Mucosa of rectum (tissue), 2 donors: ENCODE results near the gene HEMK1.

Experiments
- H3K27ac ChIP-seq, 2 donors: one replicate each; pipeline ENCODE4 v1.7.0; 2013; ENCODE audit warnings: inconsistent platforms in 2 of 2, low read depth in 2 of 2, low read length in 2 of 2
- H3K27me3 ChIP-seq, 2 donors: one replicate each; pipeline ENCODE4 v1.7.0; 2013; ENCODE audit warnings: low read length in 2 of 2; ENCODE audit not compliant: control insufficient read depth in 2 of 2, insufficient read depth in 2 of 2
- H3K36me3 ChIP-seq, 2 donors: one replicate each; pipeline ENCODE4 v1.7.0; 2013; ENCODE audit warnings: low read length in 2 of 2; ENCODE audit not compliant: control insufficient read depth in 2 of 2, insufficient read depth in 2 of 2
- H3K4me1 ChIP-seq, 2 donors: one replicate each; pipeline ENCODE4 v1.7.0; 2013; ENCODE audit warnings: low read length in 2 of 2, mild to moderate bottlenecking in 1 of 2; ENCODE audit not compliant: control insufficient read depth in 2 of 2, insufficient read depth in 2 of 2
- H3K4me3 ChIP-seq, 2 donors: one replicate each; pipeline ENCODE4 v1.7.0; 2013; ENCODE audit warnings: low read length in 2 of 2
- H3K9ac ChIP-seq, 2 donors: one replicate each; pipeline ENCODE4 v1.7.0; 2013; ENCODE audit warnings: low read length in 2 of 2, low read depth in 1 of 2, mild to moderate bottlenecking in 1 of 2
- H3K9me3 ChIP-seq, 2 donors: one replicate each; pipeline ENCODE4 v1.7.0; 2013; ENCODE audit warnings: low read length in 2 of 2; ENCODE audit not compliant: control insufficient read depth in 2 of 2
- donor health status: healthy.
- donor health status: Normal muscosa, but diverticular disease.

HEMK1 gene

DNA sequence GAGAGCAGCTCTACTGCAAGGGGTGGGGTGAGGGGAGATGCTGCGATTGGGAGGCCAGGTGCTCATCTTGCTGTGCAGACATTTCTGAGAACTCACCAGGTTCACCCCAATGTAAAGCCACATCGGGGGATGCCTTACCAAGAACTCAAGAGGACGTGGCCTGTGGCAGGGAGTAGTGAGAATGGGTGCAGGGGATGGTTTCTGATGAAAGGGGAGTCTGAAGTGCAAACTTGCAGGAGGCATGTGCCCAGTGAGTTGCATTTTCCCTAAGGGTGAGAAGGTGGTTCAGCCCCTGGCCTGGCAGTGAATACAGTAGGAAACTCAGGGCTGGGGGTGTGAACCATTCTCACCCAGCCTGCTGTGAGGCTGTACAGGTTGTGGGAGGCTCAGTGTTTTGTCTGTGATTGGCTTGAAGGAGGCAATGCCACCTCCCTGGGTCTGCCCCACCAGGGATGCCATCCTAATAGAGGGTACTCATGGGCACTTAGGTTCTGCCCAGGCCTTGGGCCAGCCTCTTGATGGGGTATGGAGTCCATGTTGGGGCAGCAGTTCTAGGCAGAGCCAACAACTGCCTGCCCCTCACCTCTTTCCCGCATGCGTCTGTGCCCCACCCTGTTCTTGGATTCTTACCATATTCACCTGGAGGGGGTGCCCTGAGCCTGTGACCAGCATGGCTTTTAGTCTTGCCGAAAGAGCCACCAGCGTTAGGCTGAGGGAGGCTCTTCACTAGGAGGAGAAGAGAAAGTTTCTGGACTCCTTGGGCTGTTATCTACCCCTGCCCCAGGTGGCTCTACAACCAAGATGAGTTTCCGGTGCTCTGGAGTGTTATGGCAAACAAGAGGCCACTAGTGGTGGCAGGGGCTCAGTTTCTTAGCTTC, 4.5 kb downstream of the HEMK1 start:
- peaks cover 18 to 27% of the 10 kb centered on the region in 2 donors for H3K36me3 ChIP-seq
- no peaks in the 10 kb centered on the region for H3K9me3 ChIP-seq
- H3K4me1 ChIP-seq = peaks cover 6 to 9% of the 10 kb centered on the region in 2 donors
- H3K9ac ChIP-seq = no peak overlapping the region
- H3K27ac ChIP-seq = peak overlapping the region in 1 of 2 donors; percentile 32
- H3K4me3 ChIP-seq = no peak overlapping the region
- no peaks in the 10 kb centered on the region for H3K27me3 ChIP-seq

DNA sequence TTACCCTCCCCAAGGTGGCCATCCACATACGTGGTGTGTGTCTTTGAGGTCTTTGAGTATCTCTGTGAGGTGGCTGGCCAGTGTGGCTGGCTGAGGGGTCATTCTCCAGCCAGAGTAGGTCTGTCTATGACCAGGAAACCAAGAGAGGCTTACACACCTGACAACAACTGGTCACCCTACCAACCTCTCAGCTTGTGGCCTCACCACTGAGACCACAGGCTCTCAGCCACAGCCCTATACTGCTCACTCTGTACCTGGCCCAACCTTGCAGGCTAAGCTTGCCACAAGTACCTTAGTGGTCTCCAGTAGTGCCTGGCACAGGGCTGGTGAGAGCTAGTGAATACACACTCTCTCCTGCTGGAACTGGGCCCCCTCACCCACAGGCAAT, 5.1 kb downstream of the HEMK1 start:
- Histone ChIP-seq H3K36me3 (peaks cover 24 to 31% of the 10 kb centered on the region in 2 donors), H3K4me1 (peaks cover 6 to 9% of the 10 kb centered on the region in 2 donors)

DNA sequence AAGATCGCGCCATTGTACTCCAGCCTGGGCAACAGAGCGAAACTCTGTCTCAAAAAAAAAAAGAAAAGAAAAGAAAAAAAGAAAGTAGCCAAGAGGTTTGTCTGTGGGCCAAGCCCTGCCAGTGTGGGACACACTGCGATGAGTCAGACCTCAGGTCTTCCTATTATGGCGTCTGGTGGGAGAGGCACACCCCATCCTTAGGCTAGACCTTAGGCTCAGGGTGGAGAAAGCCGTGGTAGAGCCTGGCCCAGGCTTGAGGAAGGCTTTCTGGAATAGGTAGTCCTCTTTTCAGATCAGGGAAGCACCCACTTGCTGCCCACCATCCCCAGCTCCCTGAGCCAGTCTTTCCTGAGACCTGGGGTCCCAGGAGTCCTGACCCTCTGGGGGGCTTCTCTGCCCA, 6.0 kb downstream of the HEMK1 start:
- Histone ChIP-seq H3K36me3 (peaks cover 28 to 33% of the 10 kb centered on the region in 2 donors), H3K9me3 (no peaks in the 10 kb centered on the region), H3K4me3 (no peak overlapping the region), H3K27ac (no peak overlapping the region), H3K4me1 (peaks cover under 1 to 6% of the 10 kb centered on the region in 2 donors), H3K9ac (no peak overlapping the region), H3K27me3 (no peaks in the 10 kb centered on the region)

More for the DNA sequence above, 5.1 kb downstream of the HEMK1 start:
- Histone ChIP-seq H3K27ac (peak overlapping the region in 1 of 2 donors; percentile 13), H3K9ac (no peak overlapping the region), H3K27me3 (no peaks in the 10 kb centered on the region), H3K9me3 (no peaks in the 10 kb centered on the region), H3K4me3 (no peak overlapping the region)

DNA sequence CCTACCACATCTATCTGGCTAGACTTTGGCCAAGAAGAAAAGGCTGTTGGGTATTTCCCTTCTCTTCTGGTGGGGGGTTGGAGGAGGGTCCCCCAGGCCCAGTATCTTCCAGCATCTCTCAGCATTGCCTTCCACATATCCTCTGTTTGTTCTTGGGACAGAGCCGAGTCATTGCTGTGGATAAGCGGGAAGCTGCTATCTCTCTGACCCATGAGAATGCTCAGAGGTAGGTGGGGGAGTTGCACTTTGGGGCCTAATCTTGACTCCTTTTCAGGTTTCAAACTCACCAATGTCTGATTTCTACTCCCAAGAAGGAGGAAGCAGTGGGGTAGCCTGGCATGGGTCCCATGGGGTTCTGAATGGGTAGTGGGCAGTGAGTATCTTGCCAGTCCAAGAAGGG, 8.0 kb downstream of the HEMK1 start:
- H3K9ac ChIP-seq = no peak overlapping the region
- H3K36me3 ChIP-seq = peaks cover 34 to 40% of the 10 kb centered on the region in 2 donors
- no peak overlapping the region for H3K4me3 ChIP-seq
- no peaks in the 10 kb centered on the region for H3K9me3 ChIP-seq
- H3K27me3 ChIP-seq = no peaks in the 10 kb centered on the region
- peaks cover 0 to 4% of the 10 kb centered on the region in 2 donors for H3K4me1 ChIP-seq
- no peak overlapping the region for H3K27ac ChIP-seq

DNA sequence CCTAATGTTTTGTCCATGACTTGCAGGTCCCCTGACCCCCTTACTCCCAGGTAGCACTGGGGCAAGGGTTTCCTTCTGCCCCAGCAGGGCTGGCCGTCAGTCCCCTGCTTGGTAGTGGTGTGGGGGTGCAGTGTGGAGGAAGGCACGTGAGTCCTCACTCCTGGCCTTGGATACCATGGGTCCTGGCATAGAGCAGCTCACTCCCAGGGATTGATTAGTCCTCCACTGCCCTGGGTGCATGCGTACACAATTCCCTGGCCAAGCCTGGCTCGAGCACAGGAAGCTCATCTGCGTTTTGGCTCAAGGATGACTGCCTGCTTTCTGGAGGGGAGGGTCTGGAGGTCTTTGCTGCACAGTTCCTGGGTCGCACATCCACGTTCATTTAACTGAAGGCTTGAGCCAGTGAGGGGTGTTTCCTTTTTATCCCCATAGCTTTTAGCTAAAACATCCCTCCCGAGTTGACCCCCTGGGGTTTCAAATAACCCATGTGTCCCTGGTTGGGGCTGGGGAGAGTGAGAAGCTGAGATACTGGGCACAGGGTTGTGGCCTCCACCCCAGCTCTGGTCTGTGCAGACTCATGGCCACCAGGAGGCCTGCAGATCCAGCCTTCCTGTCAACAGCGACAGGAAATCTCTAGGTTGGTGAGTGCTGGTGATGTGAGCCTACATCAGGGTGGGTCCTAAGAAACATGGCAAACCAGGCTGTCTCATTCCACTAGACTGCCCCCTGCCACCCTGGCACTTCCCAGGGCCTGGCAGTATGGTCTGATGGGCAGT, 11.5 kb downstream of the HEMK1 start:
- Histone ChIP-seq H3K4me3 (no peak overlapping the region), H3K27ac (no peak overlapping the region), H3K9me3 (no peaks in the 10 kb centered on the region), H3K4me1 (no peaks in the 10 kb centered on the region), H3K36me3 (peaks cover 29 to 40% of the 10 kb centered on the region in 2 donors), H3K9ac (no peak overlapping the region), H3K27me3 (no peaks in the 10 kb centered on the region)

DNA sequence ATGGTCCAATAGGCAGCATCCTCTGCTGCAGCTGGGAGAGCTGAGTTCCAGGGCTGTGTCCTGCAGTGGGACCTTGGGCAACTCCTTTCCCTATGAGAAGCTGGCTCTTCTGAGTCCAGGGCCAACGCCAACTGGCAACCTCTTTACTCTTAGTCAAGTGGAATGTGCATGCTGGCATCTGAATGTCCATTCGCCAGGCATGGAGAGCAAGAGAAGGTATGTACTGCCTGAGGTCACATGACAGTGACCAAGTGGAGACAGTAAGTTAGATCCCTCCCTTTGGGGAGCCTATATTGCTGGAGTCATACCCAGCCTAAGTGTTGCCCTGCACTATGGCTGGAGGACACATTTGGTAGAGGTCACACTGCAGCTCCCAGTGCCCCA, 12.1 kb downstream of the HEMK1 start:
- Histone ChIP-seq H3K27ac (no peak overlapping the region), H3K27me3 (no peaks in the 10 kb centered on the region), H3K9me3 (no peaks in the 10 kb centered on the region), H3K4me1 (no peaks in the 10 kb centered on the region), H3K4me3 (no peak overlapping the region), H3K9ac (no peak overlapping the region), H3K36me3 (peaks cover 29 to 39% of the 10 kb centered on the region in 2 donors)

- no peak overlapping the region for H3K27ac ChIP-seq
Observed at GRCh38 chr3:50582083-50582482, 12.8 kb downstream of the HEMK1 start.

DNA sequence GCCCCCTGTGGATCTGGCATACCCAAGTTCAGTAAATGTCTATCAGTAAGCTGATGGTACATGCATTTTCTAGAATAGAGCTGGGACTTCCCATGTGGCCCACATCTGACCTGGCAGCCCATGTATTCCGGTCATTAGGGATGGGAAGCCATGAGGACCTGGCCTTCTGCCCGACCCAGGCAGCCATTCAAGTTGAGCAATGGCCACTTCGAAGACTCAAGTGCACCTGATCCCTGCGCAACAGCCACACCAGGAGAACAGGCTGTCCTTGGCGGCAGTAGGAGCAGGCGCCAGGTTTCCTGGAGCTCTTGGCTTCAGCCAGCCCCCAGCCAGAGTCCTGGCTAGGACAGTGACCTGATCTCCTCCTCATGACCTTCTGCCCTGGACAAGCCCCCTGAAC, 14.6 kb downstream of the HEMK1 start:
- H3K27me3 ChIP-seq = no peaks in the 10 kb centered on the region
- H3K36me3 ChIP-seq = peaks cover 14 to 19% of the 10 kb centered on the region in 2 donors
- no peak overlapping the region for H3K9ac ChIP-seq
- H3K4me3 ChIP-seq = no peak overlapping the region
- no peaks in the 10 kb centered on the region for H3K4me1 ChIP-seq
- H3K9me3 ChIP-seq = no peaks in the 10 kb centered on the region
- H3K27ac ChIP-seq = no peak overlapping the region

More at GRCh38 chr3:50582083-50582482, 12.8 kb downstream of the HEMK1 start:
- Histone ChIP-seq H3K9ac (no peak overlapping the region), H3K27me3 (no peaks in the 10 kb centered on the region), H3K36me3 (peaks cover 29 to 35% of the 10 kb centered on the region in 2 donors), H3K4me1 (no peaks in the 10 kb centered on the region), H3K4me3 (no peak overlapping the region), H3K9me3 (no peaks in the 10 kb centered on the region)

- Histone ChIP-seq H3K4me3 (no peak overlapping the region), H3K27ac (no peak overlapping the region), H3K27me3 (no peaks in the 10 kb centered on the region), H3K9ac (no peak overlapping the region), H3K4me1 (no peaks in the 10 kb centered on the region), H3K9me3 (no peaks in the 10 kb centered on the region), H3K36me3 (peaks cover 10 to 16% of the 10 kb centered on the region in 2 donors)
Observed at GRCh38 chr3:50584391-50584790, 15.1 kb downstream of the HEMK1 start.
